ENCODE measurements around the gene CSNK1A1.
A peak's percentile ranks its signal among the peaks of the same experiment; 100 is the strongest.

- TF ChIP-seq PKNOX1 (IDR thresholded peaks at IDR 0.05) (peak; percentile 54), HDGF (IDR thresholded peaks at IDR 0.05; ENCODE audit: borderline replicate concordance) (no peak)
These were observed 105.4 kb downstream of the CSNK1A1 start for GRCh38 chr5:149445739-149446369.

Measured in HEK293T (cell line).